ENCODE measurements around the gene NOSIP. TPM values are rescaled to one million over a fixed set of nuclear protein-coding genes. Genes with fewer than 3 reads are reported as not detected.
A peak's percentile ranks its signal among the peaks of the same experiment; 100 is the strongest.

NOSIP gene
- total and polyA plus RNA-seq, 2 of the 4 experiments (the other 2 are of a cell fraction) = 118 to 138 TPM

DNA sequence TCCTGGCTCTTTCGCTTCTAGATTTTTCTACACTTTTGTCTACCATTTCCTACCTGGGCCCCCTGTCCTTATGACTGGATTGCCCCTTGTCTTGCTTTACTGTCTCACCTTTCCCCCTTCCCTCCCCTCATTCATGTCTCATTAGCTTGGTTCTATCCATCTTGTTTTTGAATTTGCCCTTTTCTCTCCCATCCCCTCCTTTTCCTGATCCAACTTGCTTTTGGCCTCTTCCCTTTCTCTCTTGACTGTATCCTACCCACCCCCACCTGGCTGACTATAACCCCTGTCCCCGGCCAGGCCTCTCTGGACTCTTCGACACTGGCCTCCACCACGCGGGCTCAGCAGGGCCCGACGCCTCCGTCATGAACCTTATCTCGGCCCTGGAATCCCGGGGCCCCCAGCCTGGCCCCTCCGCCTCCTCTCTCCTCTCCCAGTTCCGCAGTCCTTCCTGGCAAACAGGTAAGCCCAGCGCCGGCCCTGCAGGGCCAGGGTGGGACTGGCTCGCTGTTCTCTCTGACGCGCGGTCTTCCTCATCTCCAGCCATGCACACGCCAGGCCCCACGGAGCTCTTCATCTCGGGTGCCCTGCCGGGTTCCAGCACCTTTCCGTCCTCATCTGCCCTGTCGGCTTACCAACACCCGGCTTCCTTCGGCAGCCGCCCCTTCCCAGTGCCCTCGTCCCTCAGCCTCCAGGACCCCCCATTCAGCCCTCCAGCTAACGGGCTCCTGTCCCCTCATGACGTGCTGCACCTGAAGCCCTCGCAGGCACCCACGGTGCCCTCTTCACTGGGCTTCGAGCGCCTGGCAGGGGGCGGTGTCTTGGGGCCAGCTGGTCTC is 14.0 kb upstream of the NOSIP start (continued):
- no peak for TF ChIP-seq SMC3 (IDR thresholded peaks at IDR 0.05; ENCODE audit: low read depth, low read length)

DNA sequence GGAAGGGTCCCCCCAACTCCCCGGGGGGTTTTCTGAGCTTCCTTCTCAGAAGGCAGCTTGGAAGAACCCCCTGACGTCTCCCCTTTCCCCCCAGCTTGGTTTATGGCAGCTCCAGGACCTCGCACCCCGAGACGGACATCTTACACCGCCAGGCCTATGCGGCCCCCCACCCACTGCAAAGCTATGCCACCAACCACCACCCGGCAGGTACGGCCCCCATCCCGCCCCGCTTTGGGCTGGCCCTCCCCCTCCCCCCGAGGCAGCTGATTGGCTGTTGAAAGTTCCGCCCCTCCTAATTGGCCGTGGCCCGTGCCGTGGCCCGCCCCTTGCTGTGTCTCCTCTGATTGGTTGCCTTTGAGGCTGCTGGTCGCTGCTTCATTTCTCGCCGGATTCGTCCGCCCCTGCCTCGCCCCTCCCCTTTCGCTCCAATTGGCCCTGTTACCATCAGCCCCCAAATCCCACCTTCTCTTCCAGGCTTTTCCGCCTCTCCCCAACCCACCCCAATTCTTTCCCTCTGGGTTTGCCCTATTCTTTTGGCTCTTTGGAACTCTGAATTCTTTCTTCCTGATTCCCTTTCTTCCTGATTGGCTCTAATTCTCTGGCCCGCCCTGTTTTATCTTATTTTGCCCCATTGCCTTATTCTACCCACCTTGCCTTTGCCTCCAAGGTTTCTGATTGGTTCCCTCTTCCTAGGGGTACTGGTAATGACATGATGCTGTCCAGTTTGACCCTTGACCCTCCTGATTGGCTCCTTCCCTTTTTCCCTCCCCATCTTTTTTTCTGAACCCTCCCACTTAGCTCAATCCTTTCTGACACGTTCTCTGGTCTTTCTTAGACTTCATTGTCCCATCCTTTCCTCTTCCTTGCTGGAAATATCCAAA is 13.1 kb upstream of the NOSIP start:
- H3K4me2 ChIP-seq (ENCODE audit: low read depth, low read length) = peak overlapping the region; percentile 91
- H2AK9ac ChIP-seq (replicated peaks; ENCODE audit: low read depth, low read length, poor library complexity) = peak overlapping the region; percentile 38
- DNase-seq (peak; percentile 89), ATAC-seq (ENCODE audit: low read depth) (peak; percentile 69)
- dilution Hi-C loops (cut with HindIII; ENCODE audit: low sequenced_read_pairs, unreplicated experiment) (no loop called here), in situ Hi-C loops (cut with MboI; ENCODE audit: low sequenced_read_pairs) (no loop called here), intact Hi-C loops (cut with micrococcal nuclease) (loop anchor here (5.0 kb wide), 1 partner anchor 84 kb away; the partner anchor contains the start of gene PRMT1)
- H3K4ac ChIP-seq (ENCODE audit: low read depth, low read length) = no peak overlapping the region; the same call in 1 of the 2 replicates
- peak overlapping the region; percentile 97 for H3K4me3 ChIP-seq (ENCODE audit: insufficient read depth, low read depth, low read length)
- ChIA-PET CTCF (interaction anchor here (0.7 kb wide), 1 partner anchor 29 kb away, joined by 3 read pairs; no protein-coding TSS in a partner anchor), POLR2A (ENCODE audit: unreplicated experiment) (no interaction called here)
- no peaks in the 10 kb centered on the region for H3K9me1 ChIP-seq (ENCODE audit: insufficient read depth, low read length)
- 6% methylated on average over 14 of the region's 27 CpGs; no CpG with 5 or more reads in 1 of the 2 experiments for WGBS, 2 experiments (ENCODE audit: extremely low coverage in 2 of 2, insufficient read length in 1 of 2)
- H3K79me1 ChIP-seq (ENCODE audit: low read depth in 1 of 2, low read length in 2 of 2) = peaks cover 8 to 29% of the 10 kb centered on the region in 2 experiments; a peak in 3 of 4 replicates
- H4K20me1 ChIP-seq (ENCODE audit: insufficient read depth, low read length) = peaks cover 31% of the 10 kb centered on the region
- no peak overlapping the region for H2BK120ac ChIP-seq (ENCODE audit: low read depth, low read length)
- H3K9ac ChIP-seq (ENCODE audit: low read depth, low read length) = peak overlapping the region; percentile 94; the same call in 1 of the 2 replicates
- no peaks in the 10 kb centered on the region for H3K27me3 ChIP-seq (ENCODE audit: control insufficient read depth, insufficient read depth, low read length)
- peak overlapping the region; percentile 12; the same call in 1 of the 2 replicates for H3K27ac ChIP-seq (ENCODE audit: insufficient read depth, low read length)
- BruUV-seq (replicated peaks) = no TSS peak
- no peak overlapping the region for H3K23ac ChIP-seq (ENCODE audit: low read depth, low read length)
- no peak overlapping the region for H3K14ac ChIP-seq (replicated peaks; ENCODE audit: low read depth, low read length)
- peak overlapping the region; percentile 71; the same call in 1 of the 2 replicates for H2AK5ac ChIP-seq (ENCODE audit: low read depth, low read length)
- H2BK5ac ChIP-seq (ENCODE audit: low read depth, low read length, poor library complexity, severe bottlenecking) = peak overlapping the region; percentile 17
- H4K5ac ChIP-seq (ENCODE audit: low read depth, low read length) = no peak overlapping the region
- no peak overlapping the region for H4K91ac ChIP-seq (ENCODE audit: insufficient read depth, low read depth, low read length)
- H3K36me3 ChIP-seq (ENCODE audit: control insufficient read depth, insufficient read depth, low read length) = peaks cover 31% of the 10 kb centered on the region
- peak overlapping the region; percentile 86 for H2AFZ ChIP-seq (replicated peaks; ENCODE audit: low read length, poor library complexity)
- peaks cover 7% of the 10 kb centered on the region; the same call in 1 of the 2 replicates for H3K4me1 ChIP-seq (ENCODE audit: control insufficient read depth, insufficient read depth, low read length)
- H3K18ac ChIP-seq (ENCODE audit: low read depth, low read length) = no peak overlapping the region
- H3K56ac ChIP-seq (ENCODE audit: extremely low read depth, insufficient read depth, low read length) = no peak overlapping the region
- H3K9me3 ChIP-seq (ENCODE audit: control insufficient read depth, insufficient read depth, low read length) = no peaks in the 10 kb centered on the region
- no peak overlapping the region for H2BK20ac ChIP-seq (ENCODE audit: low read depth, low read length)
- no peak overlapping the region for H2BK15ac ChIP-seq (ENCODE audit: low read depth, low read length)
- peak overlapping the region in 1 of 2 experiments; percentile 68; a peak in 1 of 4 replicates for H4K8ac ChIP-seq (ENCODE audit: low read depth in 2 of 2, low read length in 2 of 2)
- TF ChIP-seq MAFK (IDR thresholded peaks at IDR 0.05; ENCODE audit: low read depth, low read length) (no peak), USF2 (IDR thresholded peaks at IDR 0.05; ENCODE audit: low read depth, low read length) (peak; percentile 73), FOS (IDR thresholded peaks at IDR 0.05; ENCODE audit: low read depth, low read length) (0 out of 2 replicates have a peak, but pooled peaks have one; percentile 35), CHD1 (IDR thresholded peaks at IDR 0.05; ENCODE audit: low read depth, low read length) (no peak), BHLHE40 (IDR thresholded peaks at IDR 0.05; ENCODE audit: low read depth, low read length) (peak; percentile 57; the same call in 1 of the 2 replicates), POLR2A (IDR thresholded peaks at IDR 0.05; ENCODE audit: low read depth, low read length) (no peak), RFX5 (IDR thresholded peaks at IDR 0.05; ENCODE audit: low read depth, low read length) (no peak), MXI1 (IDR thresholded peaks at IDR 0.05; ENCODE audit: borderline replicate concordance, low read depth, low read length) (no peak)
- TF ChIP-seq, protein P1, sequence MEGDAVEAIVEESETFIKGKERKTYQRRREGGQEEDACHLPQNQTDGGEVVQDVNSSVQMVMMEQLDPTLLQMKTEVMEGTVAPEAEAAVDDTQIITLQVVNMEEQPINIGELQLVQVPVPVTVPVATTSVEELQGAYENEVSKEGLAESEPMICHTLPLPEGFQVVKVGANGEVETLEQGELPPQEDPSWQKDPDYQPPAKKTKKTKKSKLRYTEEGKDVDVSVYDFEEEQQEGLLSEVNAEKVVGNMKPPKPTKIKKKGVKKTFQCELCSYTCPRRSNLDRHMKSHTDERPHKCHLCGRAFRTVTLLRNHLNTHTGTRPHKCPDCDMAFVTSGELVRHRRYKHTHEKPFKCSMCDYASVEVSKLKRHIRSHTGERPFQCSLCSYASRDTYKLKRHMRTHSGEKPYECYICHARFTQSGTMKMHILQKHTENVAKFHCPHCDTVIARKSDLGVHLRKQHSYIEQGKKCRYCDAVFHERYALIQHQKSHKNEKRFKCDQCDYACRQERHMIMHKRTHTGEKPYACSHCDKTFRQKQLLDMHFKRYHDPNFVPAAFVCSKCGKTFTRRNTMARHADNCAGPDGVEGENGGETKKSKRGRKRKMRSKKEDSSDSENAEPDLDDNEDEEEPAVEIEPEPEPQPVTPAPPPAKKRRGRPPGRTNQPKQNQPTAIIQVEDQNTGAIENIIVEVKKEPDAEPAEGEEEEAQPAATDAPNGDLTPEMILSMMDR (conservative IDR thresholded peaks at IDR 0.05; ENCODE audit: low read depth, low read length) = no peak

Data from IMR-90 (cell line).